ENCODE results near the gene HPX.

The HPX gene

GRCh38 chr11:6458352-6459098 lies 17.7 kb upstream of the HPX start:
- no peak for DNase-seq

GRCh38 chr11:6457581-6458320 lies 17.0 kb upstream of the HPX start:
- DNase-seq: no peak

- no peak for DNase-seq
These were observed 15.7 kb upstream of the HPX start for GRCh38 chr11:6456361-6457073.

GRCh38 chr11:6455070-6455469 lies 14.3 kb upstream of the HPX start:
- DNase-seq: no peak

GRCh38 chr11:6453152-6453551 lies 12.4 kb upstream of the HPX start:
- no peak for DNase-seq

GRCh38 chr11:6452219-6452618 lies 11.4 kb upstream of the HPX start:
- DNase-seq: no peak

- no peak for DNase-seq
These were observed 7.8 kb upstream of the HPX start for GRCh38 chr11:6448574-6448973.

- peak; percentile 29 for DNase-seq
These were observed 2.6 kb upstream of the HPX start for GRCh38 chr11:6443269-6444003.

GRCh38 chr11:6442441-6442840 lies 1.7 kb upstream of the HPX start:
- no peak for DNase-seq

GRCh38 chr11:6438979-6439571 lies 1.7 kb downstream of the HPX start:
- DNase-seq: peak; percentile 56

- no peak for DNase-seq
These were observed 2.8 kb downstream of the HPX start for GRCh38 chr11:6437993-6438392.

GRCh38 chr11:6437423-6437822 lies 3.4 kb downstream of the HPX start:
- DNase-seq: no peak

GRCh38 chr11:6433998-6434660 lies 6.7 kb downstream of the HPX start:
- no peak for DNase-seq

GRCh38 chr11:6431861-6432260 lies 8.9 kb downstream of the HPX start:
- DNase-seq: peak; percentile 44

GRCh38 chr11:6427516-6427915 lies 13.3 kb downstream of the HPX start:
- no peak for DNase-seq

- no peak for DNase-seq
These were observed 20.1 kb downstream of the HPX start for GRCh38 chr11:6420677-6421076.

- DNase-seq: peak; percentile 54
These were observed 21.7 kb downstream of the HPX start, which contains the start of gene APBB1 for GRCh38 chr11:6419009-6419631. Gene APBB1, minus strand, starts transcription at chr11:6419094. Its CDS starts 7,747 bp downstream, at chr11:6411347.

GRCh38 chr11:6418557-6419008 lies 22.2 kb downstream of the HPX start:
- no peak for DNase-seq

- no peak for DNase-seq
These were observed 22.8 kb downstream of the HPX start for GRCh38 chr11:6417907-6418556.

- no peak for DNase-seq
These were observed 25.0 kb downstream of the HPX start for GRCh38 chr11:6415797-6416196.

GRCh38 chr11:6414874-6415328 lies 25.9 kb downstream of the HPX start:
- DNase-seq: no peak
